ENCODE data around the gene CYB561A3.

DNA sequence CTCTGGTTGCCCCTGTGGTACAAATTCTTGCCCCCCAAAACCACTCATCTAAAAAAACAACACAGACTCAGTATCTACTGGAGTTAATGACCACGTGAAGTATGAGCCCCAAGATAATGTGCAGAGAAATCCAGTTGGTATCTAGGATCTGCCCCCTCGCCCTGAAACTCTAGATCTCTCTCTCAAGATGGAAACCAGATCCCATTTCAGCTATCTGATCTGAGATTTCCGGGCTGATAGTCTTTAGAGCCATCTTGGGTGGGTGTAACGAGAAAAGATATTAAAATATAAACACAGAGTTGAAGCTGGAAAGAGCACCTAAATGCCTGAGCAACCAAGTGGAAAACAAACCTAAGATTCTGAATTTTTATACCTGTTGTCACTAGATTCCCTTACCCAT is 52.5 kb downstream of the CYB561A3 start:
- TF ChIP-seq CTCF (IDR thresholded peaks at IDR 0.05): no peak
- TF ChIP-seq POLR2AphosphoS5 (IDR thresholded peaks at IDR 0.05): no peak
- TF ChIP-seq POLR2A (IDR thresholded peaks at IDR 0.05): no peak
- TF ChIP-seq EP300 (IDR thresholded peaks at IDR 0.05): no peak

Data from upper lobe of left lung (tissue), 4 donors.